HepG2 (cell line): Measurements from ENCODE around the gene DRAP1. TPM values are rescaled to one million over a fixed set of nuclear protein-coding genes. Genes with fewer than 3 reads are reported as not detected.

Experiments used
- ARNT ChIP-seq: fragments of 450-650 bp; IDR thresholded peaks from 2 replicates; pipeline ENCODE4 v1.6.1; 2017
- E2F1 ChIP-seq: sonication (generic); formaldehyde crosslinking; IDR thresholded peaks from 2 replicates; pipeline ENCODE4 v1.5.0; 2020; ENCODE audit warnings: missing genetic modification reagents
- ELF3 ChIP-seq: IDR thresholded peaks from 2 replicates; pipeline ENCODE4 v1.6.1; 2016; ENCODE audit warnings: missing genetic modification reagents, missing compliant biosample characterization
- ERF ChIP-seq: IDR thresholded peaks from 2 replicates; pipeline ENCODE4 v1.6.1; 2018; ENCODE audit warnings: missing biosample characterization, missing genetic modification reagents
- GATA4 ChIP-seq: sonication (generic); IDR thresholded peaks from 2 replicates; pipeline ENCODE4 v1.6.1; 2016; ENCODE audit warnings: antibody characterized with exemption, low read depth, borderline replicate concordance
- HDAC2 ChIP-seq: sonication (generic); formaldehyde crosslinking; IDR thresholded peaks from 2 replicates; pipeline ENCODE4 v1.4.0; 2020; ENCODE audit warnings: missing genetic modification reagents
- HNF4A ChIP-seq: sonication (generic); formaldehyde crosslinking; IDR thresholded peaks from 2 replicates; pipeline ENCODE4 v1.4.0; 2020; ENCODE audit warnings: missing genetic modification reagents
- JUND ChIP-seq: sonication (generic); formaldehyde crosslinking; IDR thresholded peaks from 2 replicates; pipeline ENCODE4 v1.8.0; 2022; ENCODE audit warnings: mild to moderate bottlenecking, missing genetic modification reagents
- KDM4B ChIP-seq: sonication (generic); formaldehyde crosslinking; IDR thresholded peaks from 2 replicates; pipeline ENCODE4 v1.4.0; 2020; ENCODE audit warnings: missing genetic modification reagents
- NCOA1 ChIP-seq: sonication (generic); formaldehyde crosslinking; IDR thresholded peaks from 2 replicates; pipeline ENCODE4 v1.9.0; 2021; ENCODE audit warnings: missing genetic modification reagents
- RFX1 ChIP-seq: fragments of 450-650 bp; IDR thresholded peaks from 2 replicates; pipeline ENCODE4 v1.6.1; 2017
- SKI ChIP-seq: fragments of 450-650 bp; IDR thresholded peaks from one replicate; pipeline ENCODE4 v1.6.1; 2018; ENCODE audit warnings: mild to moderate bottlenecking; ENCODE audit not compliant: partially characterized antibody
- SOX6 ChIP-seq, 2 experiments: fragments of 450-650 bp in 1 of 2; sonication (generic) in 1 of 2; formaldehyde crosslinking in 1 of 2; IDR thresholded peaks; 2 replicates each; pipeline versions ENCODE4 v1.4.0 to v1.6.1; 2017 to 2020; ENCODE audit warnings: antibody characterized with exemption in 1 of 2, mild to moderate bottlenecking in 1 of 2, missing genetic modification reagents in 1 of 2
- TARDBP ChIP-seq: sonication (generic); formaldehyde crosslinking; IDR thresholded peaks from 2 replicates; pipeline ENCODE4 v1.8.0; 2022; ENCODE audit warnings: mild to moderate bottlenecking, missing genetic modification reagents
- ZFP62 ChIP-seq: sonication (generic); formaldehyde crosslinking; IDR thresholded peaks from 2 replicates; pipeline ENCODE4 v1.4.0; 2020; ENCODE audit warnings: missing genetic modification reagents
- ZNF12 ChIP-seq: sonication (generic); formaldehyde crosslinking; IDR thresholded peaks from 2 replicates; pipeline ENCODE4 v1.5.0; 2020; ENCODE audit warnings: missing genetic modification reagents
- ZNF34 ChIP-seq: sonication (generic); formaldehyde crosslinking; IDR thresholded peaks from 2 replicates; pipeline ENCODE4 v1.4.0; 2020; ENCODE audit warnings: mild to moderate bottlenecking, missing genetic modification reagents, borderline replicate concordance
- ZNF569 ChIP-seq: sonication (generic); formaldehyde crosslinking; IDR thresholded peaks from 2 replicates; pipeline ENCODE4 v1.5.0; 2020; ENCODE audit warnings: mild to moderate bottlenecking, missing genetic modification reagents, moderate library complexity, borderline replicate concordance
- ZNF572 ChIP-seq: sonication (generic); formaldehyde crosslinking; IDR thresholded peaks from 2 replicates; pipeline ENCODE4 v1.5.1; 2020; ENCODE audit warnings: mild to moderate bottlenecking, missing genetic modification reagents
- ZNF674 ChIP-seq: sonication (generic); formaldehyde crosslinking; IDR thresholded peaks from 2 replicates; pipeline ENCODE4 v1.5.0; 2020; ENCODE audit warnings: low read depth, mild to moderate bottlenecking, missing genetic modification reagents
- ZNF816 ChIP-seq: sonication (generic); formaldehyde crosslinking; IDR thresholded peaks from 2 replicates; pipeline ENCODE4 v1.8.0; 2022; ENCODE audit warnings: missing genetic modification reagents, mild to moderate bottlenecking, borderline replicate concordance
- ZNF879 ChIP-seq: sonication (generic); formaldehyde crosslinking; IDR thresholded peaks from 2 replicates; pipeline ENCODE4 v1.8.1; 2023; ENCODE audit warnings: missing genetic modification reagents
- ZSCAN12 ChIP-seq: sonication (generic); formaldehyde crosslinking; IDR thresholded peaks from 2 replicates; pipeline ENCODE4 v1.9.0; 2021; ENCODE audit warnings: mild to moderate bottlenecking, missing genetic modification reagents
- ZXDC ChIP-seq: sonication (generic); formaldehyde crosslinking; IDR thresholded peaks from 2 replicates; pipeline ENCODE4 v1.5.0; 2020; ENCODE audit warnings: mild to moderate bottlenecking, missing genetic modification reagents
- polyA plus RNA-seq, 8 experiments: library from polyadenylated mRNA; depleted of rRNA in 3 of 8; stranded (reverse) in 7 of 8; unstranded in 1 of 8; fragments of >200 nt; fragmentation: Illumina TruSeq in 4 of 8; extraction: Trizol in 4 of 8; gene quantifications; 2 replicates each; pipeline versions ENCODE4 v1.2.1 to v1.2.3, GENCODE V29; 2011 to 2016; ENCODE audit warnings: low read depth in 4 of 8, missing spikeins in 1 of 8, mixed read lengths in 1 of 8; ENCODE audit not compliant: insufficient read depth in 1 of 8
- total RNA-seq, 5 experiments: library from RNA; depleted of rRNA; stranded (reverse); fragments of >200 nt; fragmentation: Illumina TruSeq; extraction: Trizol; gene quantifications; 2 replicates each; pipeline ENCODE4 v1.2.3, GENCODE V29; 2016; ENCODE audit warnings: low read depth in 1 of 5
- TF ChIP-seq, protein P1 (sequence below): sonication (generic); formaldehyde crosslinking; IDR thresholded peaks from 2 replicates; pipeline ENCODE4 v1.8.0; 2022; ENCODE audit warnings: mild to moderate bottlenecking, missing genetic modification reagents, moderate library complexity
- TF ChIP-seq, protein P2 (sequence below): IDR thresholded peaks from 2 replicates; pipeline ENCODE4 v1.6.1; 2016; ENCODE audit warnings: missing compliant biosample characterization, missing genetic modification reagents, borderline replicate concordance
- TF ChIP-seq, protein P3 (sequence below): sonication (generic); formaldehyde crosslinking; IDR thresholded peaks from 2 replicates; pipeline ENCODE4 v1.5.0; 2020; ENCODE audit warnings: missing genetic modification reagents

Gene DRAP1
- total and polyA plus RNA-seq, 2 of the 13 experiments (the other 11 are each of a cell fraction or from before 2014, with no cell fraction given) = 46.8 to 52.3 TPM

DNA sequence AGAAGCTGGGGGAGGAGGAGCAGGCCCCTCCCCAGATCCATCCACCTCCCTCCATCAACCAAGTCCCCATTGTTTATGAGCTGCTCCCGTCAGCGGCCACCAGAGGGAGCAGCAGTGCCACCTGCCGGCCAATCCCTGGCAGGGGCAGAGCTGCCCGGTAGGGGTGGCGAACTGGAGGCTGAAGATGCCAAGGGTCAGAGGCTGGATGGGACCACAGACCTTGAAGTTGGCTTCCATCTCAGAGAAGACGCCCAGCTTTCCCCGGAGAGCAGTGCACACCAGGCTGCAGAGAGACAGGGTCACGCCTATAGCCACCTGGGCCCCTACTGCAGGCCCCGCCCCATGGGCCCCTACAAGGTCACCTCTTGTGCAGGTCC, 34.5 kb upstream of the DRAP1 start (continued):
- TF ChIP-seq, protein P1, sequence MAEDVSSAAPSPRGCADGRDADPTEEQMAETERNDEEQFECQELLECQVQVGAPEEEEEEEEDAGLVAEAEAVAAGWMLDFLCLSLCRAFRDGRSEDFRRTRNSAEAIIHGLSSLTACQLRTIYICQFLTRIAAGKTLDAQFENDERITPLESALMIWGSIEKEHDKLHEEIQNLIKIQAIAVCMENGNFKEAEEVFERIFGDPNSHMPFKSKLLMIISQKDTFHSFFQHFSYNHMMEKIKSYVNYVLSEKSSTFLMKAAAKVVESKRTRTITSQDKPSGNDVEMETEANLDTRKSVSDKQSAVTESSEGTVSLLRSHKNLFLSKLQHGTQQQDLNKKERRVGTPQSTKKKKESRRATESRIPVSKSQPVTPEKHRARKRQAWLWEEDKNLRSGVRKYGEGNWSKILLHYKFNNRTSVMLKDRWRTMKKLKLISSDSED (CRISPR knock-in tag) = no peak
- peak; percentile 72; the same call in 1 of the 2 replicates for TF ChIP-seq KDM4B (CRISPR knock-in tag)
- TF ChIP-seq ZNF569 = no peak
- no peak for TF ChIP-seq ZNF879 (CRISPR knock-in tag)
- TF ChIP-seq ZNF12 (CRISPR knock-in tag) = no peak
- TF ChIP-seq ARNT = no peak
- TF ChIP-seq ZFP62 (CRISPR knock-in tag) = no peak
- TF ChIP-seq SKI = no peak
- TF ChIP-seq SOX6 (IDR thresholded peaks at IDR 0.05) = no peak
- no peak for TF ChIP-seq SOX6 (CRISPR knock-in tag; IDR thresholded peaks at IDR 0.05)
- TF ChIP-seq NCOA1 (CRISPR knock-in tag) = no peak
- TF ChIP-seq RFX1 = no peak
- TF ChIP-seq, protein P2, sequence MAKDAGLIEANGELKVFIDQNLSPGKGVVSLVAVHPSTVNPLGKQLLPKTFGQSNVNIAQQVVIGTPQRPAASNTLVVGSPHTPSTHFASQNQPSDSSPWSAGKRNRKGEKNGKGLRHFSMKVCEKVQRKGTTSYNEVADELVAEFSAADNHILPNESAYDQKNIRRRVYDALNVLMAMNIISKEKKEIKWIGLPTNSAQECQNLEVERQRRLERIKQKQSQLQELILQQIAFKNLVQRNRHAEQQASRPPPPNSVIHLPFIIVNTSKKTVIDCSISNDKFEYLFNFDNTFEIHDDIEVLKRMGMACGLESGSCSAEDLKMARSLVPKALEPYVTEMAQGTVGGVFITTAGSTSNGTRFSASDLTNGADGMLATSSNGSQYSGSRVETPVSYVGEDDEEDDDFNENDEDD (CRISPR knock-in tag) = peak; percentile 31; the same call in 1 of the 2 replicates
- TF ChIP-seq ZNF674 (CRISPR knock-in tag) = no peak
- TF ChIP-seq ZNF816 = no peak
- peak; percentile 40; the same call in 1 of the 2 replicates for TF ChIP-seq ELF3 (CRISPR knock-in tag)
- TF ChIP-seq HDAC2 (CRISPR knock-in tag) = 0 out of 2 replicates have a peak, but pooled peaks have one; percentile 28
- no peak for TF ChIP-seq ZSCAN12 (CRISPR knock-in tag)
- TF ChIP-seq, protein P3, sequence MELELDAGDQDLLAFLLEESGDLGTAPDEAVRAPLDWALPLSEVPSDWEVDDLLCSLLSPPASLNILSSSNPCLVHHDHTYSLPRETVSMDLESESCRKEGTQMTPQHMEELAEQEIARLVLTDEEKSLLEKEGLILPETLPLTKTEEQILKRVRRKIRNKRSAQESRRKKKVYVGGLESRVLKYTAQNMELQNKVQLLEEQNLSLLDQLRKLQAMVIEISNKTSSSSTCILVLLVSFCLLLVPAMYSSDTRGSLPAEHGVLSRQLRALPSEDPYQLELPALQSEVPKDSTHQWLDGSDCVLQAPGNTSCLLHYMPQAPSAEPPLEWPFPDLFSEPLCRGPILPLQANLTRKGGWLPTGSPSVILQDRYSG = no peak
- no peak for TF ChIP-seq ZXDC (CRISPR knock-in tag)
- no peak for TF ChIP-seq TARDBP
- no peak for TF ChIP-seq ZNF34
- no peak for TF ChIP-seq E2F1 (CRISPR knock-in tag)
- TF ChIP-seq ZNF572 = peak; percentile 75; the same call in 1 of the 2 replicates
- no peak for TF ChIP-seq ERF (CRISPR knock-in tag)
- TF ChIP-seq HNF4A (CRISPR knock-in tag) = no peak
- no peak for TF ChIP-seq GATA4
- TF ChIP-seq JUND = no peak
